HepG2 (cell line): ENCODE results near the gene PHKB. TPM values are rescaled to one million over a fixed set of nuclear protein-coding genes. Genes with fewer than 3 reads are reported as not detected.

ENCODE experiments used
- ATAC-seq: fragments of 200-7000 bp; cut with Tn5 transposase; 3 replicates; pipeline ENCODE4 v1.9.1; 2020; ENCODE audit warnings: mild to moderate bottlenecking, moderate library complexity
- BruUV-seq: library from RNA; stranded (reverse); fragments of 400-500 nt; replicated peaks from 2 replicates; lab custom pipeline; 2021; lab: Mats Ljungman, UMichigan
- CTCF ChIA-PET: fragments of 300-600 bp; formaldehyde crosslinking; extraction: SDS; loops from one replicate; lab custom pipeline; 2021; ENCODE audit warnings: low total read pairs, inconsistent platforms, low intra/inter-chr PET ratio; lab: Yijun Ruan, JAX
- POLR2A ChIA-PET: fragments of 350-600 bp; sonication (Branson Sonifier 250); formaldehyde crosslinking; loops from one replicate; lab custom pipeline; 2020; ENCODE audit warnings: antibody characterized with exemption, inconsistent platforms; lab: Yijun Ruan, JAX
- DNase-seq: peaks from one replicate; pipeline ENCODE4 v3.0.0-alpha.2; 2015; ENCODE audit warnings: low spot score
- FAIRE-seq: peaks from 3 replicates; lab custom pipeline; 2011; peaks lifted over from hg19 to GRCh38; lab: Jason Lieb, UNC
- H2AFZ ChIP-seq: one replicate; pipeline ENCODE4 v1.6.1; 2011; ENCODE audit warnings: low read length, inconsistent platforms
- H3K27ac ChIP-seq: fragments of 300-600 bp; 3 replicates; pipeline ENCODE4 v1.8.0; 2011; ENCODE audit warnings: mixed run types, mild to moderate bottlenecking, mixed read lengths, low read length, inconsistent platforms; ENCODE audit not compliant: insufficient read depth; ENCODE audit errors: extremely low read length
- H3K27me3 ChIP-seq, 2 experiments: fragments of 200-600 bp in 1 of 2; 2 replicates in 1 of 2; 3 replicates in 1 of 2; pipeline versions ENCODE4 v1.6.0 to v1.8.0; 2011; ENCODE audit warnings: low read length in 2 of 2, mild to moderate bottlenecking in 2 of 2, moderate library complexity in 2 of 2, inconsistent platforms in 1 of 2; ENCODE audit not compliant: insufficient read depth in 2 of 2, control insufficient read depth in 1 of 2
- H3K36me3 ChIP-seq, 2 experiments: fragments of 200-600 bp in 1 of 2; replicated peaks in 1 of 2; 2 replicates in 1 of 2; 3 replicates in 1 of 2; pipeline versions ENCODE4 v1.5.1 to v1.8.0; 2011; ENCODE audit warnings: low read length in 2 of 2, inconsistent platforms in 1 of 2; ENCODE audit not compliant: insufficient read depth in 2 of 2, control insufficient read depth in 1 of 2
- H3K4me1 ChIP-seq: 2 replicates; pipeline ENCODE4 v1.5.1; 2012; ENCODE audit warnings: low read length, inconsistent platforms; ENCODE audit not compliant: insufficient read depth
- H3K4me2 ChIP-seq: 2 replicates; pipeline ENCODE4 v1.6.0; 2011; ENCODE audit warnings: low read depth, low read length, inconsistent platforms
- H3K4me3 ChIP-seq, 3 experiments: fragments of 200-600 bp in 1 of 3; sonication (generic), shearing (Covaris generic) in 1 of 3; replicated peaks in 1 of 3; 2 replicates each; pipeline ENCODE4 v1.5.1; 2011 to 2016; ENCODE audit warnings: low read length in 3 of 3, inconsistent platforms in 2 of 3, low read depth in 2 of 3, mild to moderate bottlenecking in 2 of 3, control low read depth in 1 of 3, mixed read lengths in 1 of 3; ENCODE audit not compliant: insufficient read depth in 1 of 3
- H3K79me2 ChIP-seq: one replicate; pipeline ENCODE4 v1.6.1; 2011; ENCODE audit warnings: low read length, inconsistent platforms; ENCODE audit not compliant: insufficient read depth
- H3K9ac ChIP-seq: 2 replicates; pipeline ENCODE4 v1.6.0; 2011; ENCODE audit warnings: mild to moderate bottlenecking, low read depth, low read length, inconsistent platforms; ENCODE audit not compliant: insufficient read depth
- H3K9me3 ChIP-seq: 2 replicates; pipeline ENCODE4 v1.5.1; 2012; ENCODE audit warnings: mild to moderate bottlenecking, low read length
- H4K20me1 ChIP-seq: 2 replicates; pipeline ENCODE4 v1.6.0; 2011; ENCODE audit warnings: inconsistent platforms, mild to moderate bottlenecking, low read length, moderate library complexity; ENCODE audit not compliant: insufficient read depth
- BRCA1 ChIP-seq: sonication (generic); formaldehyde crosslinking; IDR thresholded peaks from 2 replicates; pipeline ENCODE4 v1.4.0; 2020; ENCODE audit warnings: missing genetic modification reagents
- CC2D1A ChIP-seq: sonication (generic); formaldehyde crosslinking; IDR thresholded peaks from 2 replicates; pipeline ENCODE4 v1.8.1; 2023; ENCODE audit warnings: mild to moderate bottlenecking, missing genetic modification reagents
- DNMT3B ChIP-seq: conservative IDR thresholded peaks from 2 replicates; pipeline ENCODE4 v1.6.1; 2016; ENCODE audit warnings: missing biosample characterization, control low read depth
- FOXC1 ChIP-seq: sonication (generic); formaldehyde crosslinking; IDR thresholded peaks from 2 replicates; pipeline ENCODE4 v1.8.0; 2022; ENCODE audit warnings: mild to moderate bottlenecking, missing genetic modification reagents, borderline replicate concordance
- HNRNPK ChIP-seq: fragments of 200-400 bp; formaldehyde crosslinking; IDR thresholded peaks from 2 replicates; pipeline ENCODE4 v1.6.1; 2018; ENCODE audit warnings: low read length, low read depth, moderate library complexity, mild to moderate bottlenecking; ENCODE audit not compliant: poor library complexity, severe bottlenecking
- HOXA9 ChIP-seq: sonication (generic); formaldehyde crosslinking; IDR thresholded peaks from 2 replicates; pipeline ENCODE4 v1.8.1; 2022; ENCODE audit warnings: missing genetic modification reagents, mild to moderate bottlenecking, moderate library complexity, borderline replicate concordance
- IKZF1 ChIP-seq: fragments of 450-650 bp; IDR thresholded peaks from 2 replicates; pipeline ENCODE4 v1.7.1; 2016
- MAFF ChIP-seq: IDR thresholded peaks from 2 replicates; pipeline ENCODE4 v1.6.1; 2011; ENCODE audit warnings: low read depth, low read length, improper control_type of control experiment
- MAFG ChIP-seq: sonication (generic); formaldehyde crosslinking; IDR thresholded peaks from 2 replicates; pipeline ENCODE4 v1.5.1; 2020; ENCODE audit warnings: mild to moderate bottlenecking, missing genetic modification reagents
- SOX5 ChIP-seq: IDR thresholded peaks from 2 replicates; pipeline ENCODE4 v1.6.1; 2016; ENCODE audit warnings: borderline replicate concordance
- TARDBP ChIP-seq: sonication (generic); formaldehyde crosslinking; IDR thresholded peaks from 2 replicates; pipeline ENCODE4 v1.8.0; 2022; ENCODE audit warnings: mild to moderate bottlenecking, missing genetic modification reagents
- ZNF260 ChIP-seq: sonication (generic); formaldehyde crosslinking; IDR thresholded peaks from 2 replicates; pipeline ENCODE4 v1.4.0; 2020; ENCODE audit warnings: missing genetic modification reagents, low read depth, mild to moderate bottlenecking, borderline replicate concordance
- WGBS: methylation state at CpG from one replicate; pipeline ENCODE4 v1.1.6; 2017; ENCODE audit warnings: low lambda C conversion rate; 5-methylcytosine and 5-hydroxymethylcytosine counted together
- in situ Hi-C: cut with HindIII; loops from 2 replicates; pipeline ENCODE4 v1.10.0; 2017; ENCODE audit warnings: low pct_unique_long_range_greater_than_20kb; ENCODE audit not compliant: extremely low pct_ligation_motif_present
- intact Hi-C: fragments of 100-400 bp; cut with micrococcal nuclease; formaldehyde crosslinking; loops from one replicate; pipeline ENCODE4 v1.10.0; 2022; ENCODE audit not compliant: unreplicated experiment
- polyA plus RNA-seq, 8 experiments: library from polyadenylated mRNA; depleted of rRNA in 3 of 8; stranded (reverse) in 7 of 8; unstranded in 1 of 8; fragments of >200 nt; fragmentation: Illumina TruSeq in 4 of 8; extraction: Trizol in 4 of 8; gene quantifications; 2 replicates each; pipeline versions ENCODE4 v1.2.1 to v1.2.3, GENCODE V29; 2011 to 2016; ENCODE audit warnings: low read depth in 4 of 8, missing spikeins in 1 of 8, mixed read lengths in 1 of 8; ENCODE audit not compliant: insufficient read depth in 1 of 8
- total RNA-seq, 5 experiments: library from RNA; depleted of rRNA; stranded (reverse); fragments of >200 nt; fragmentation: Illumina TruSeq; extraction: Trizol; gene quantifications; 2 replicates each; pipeline ENCODE4 v1.2.3, GENCODE V29; 2016; ENCODE audit warnings: low read depth in 1 of 5
- TF ChIP-seq, protein P1 (sequence below): sonication (generic); formaldehyde crosslinking; IDR thresholded peaks from 2 replicates; pipeline ENCODE4 v1.8.0; 2022; ENCODE audit warnings: missing genetic modification reagents, mild to moderate bottlenecking, moderate library complexity, borderline replicate concordance
- TF ChIP-seq, protein P2 (sequence below): sonication (generic); formaldehyde crosslinking; IDR thresholded peaks from 2 replicates; pipeline ENCODE4 v1.8.1; 2022; ENCODE audit warnings: mild to moderate bottlenecking, missing genetic modification reagents
- TF ChIP-seq, protein P3 (sequence below): sonication (generic); formaldehyde crosslinking; IDR thresholded peaks from 2 replicates; pipeline ENCODE4 v1.5.1; 2020; ENCODE audit warnings: mild to moderate bottlenecking, missing genetic modification reagents, moderate library complexity

PHKB gene
- total and polyA plus RNA-seq, 2 of the 13 experiments (the other 11 are each of a cell fraction or from before 2014, with no cell fraction given), result 66.0 to 80.8 TPM

DNA sequence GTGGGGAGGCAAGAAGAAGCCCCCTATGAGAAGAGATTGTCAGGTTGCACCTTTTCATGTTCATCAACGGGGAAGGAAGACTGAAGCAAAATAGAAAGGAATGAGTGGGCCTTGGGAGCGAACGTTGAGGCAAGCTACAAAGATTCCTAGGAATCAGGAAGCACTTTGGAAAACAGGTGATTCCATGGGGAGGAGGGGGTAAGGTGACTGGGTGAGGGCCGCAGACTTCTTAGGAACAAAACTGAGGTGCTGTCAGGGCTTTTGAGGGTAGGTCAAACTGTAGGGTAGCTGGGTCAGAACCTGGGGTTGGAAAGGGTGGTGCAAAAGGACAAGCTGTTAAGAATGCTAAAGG, 796 bp upstream of the PHKB start (continued):
- TF ChIP-seq HOXA9, result 0 out of 2 replicates have a peak, but pooled peaks have one; percentile 4

DNA sequence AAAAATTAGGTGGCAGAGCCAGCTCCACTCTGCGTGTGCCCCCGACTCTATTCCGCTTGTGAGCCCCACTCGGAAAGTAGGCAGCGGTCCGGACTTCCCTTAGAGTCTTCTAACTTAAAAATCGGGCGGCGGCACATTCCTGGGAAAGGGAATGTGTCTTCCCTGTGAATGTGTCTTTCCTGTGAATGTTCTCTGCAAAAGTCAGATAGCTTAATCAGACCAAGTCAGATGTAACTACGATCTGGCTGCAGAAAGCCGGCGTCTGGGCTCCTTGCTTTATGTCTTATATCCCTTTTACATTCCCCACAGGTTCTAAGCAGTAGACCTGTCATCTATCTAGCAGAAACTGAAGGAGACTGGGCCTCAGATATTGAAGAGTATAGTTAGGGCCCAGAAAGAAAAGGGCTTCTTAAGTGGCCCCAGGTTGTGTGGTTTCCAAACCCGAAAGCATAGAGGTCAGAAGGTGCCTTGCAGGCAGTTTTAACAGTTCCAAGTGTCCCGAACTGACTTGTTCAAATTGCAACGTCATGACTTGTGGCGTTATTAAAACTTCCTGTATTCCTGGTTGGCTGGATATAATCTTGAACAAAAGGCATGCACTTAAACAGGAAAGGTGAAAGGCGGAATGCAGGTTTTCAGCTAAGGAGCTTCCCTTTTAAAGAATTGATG, 601 bp downstream of the PHKB start:
- peaks cover 67% of the 10 kb centered on the region for H3K4me1 ChIP-seq
- peak; percentile 47 for ATAC-seq
- DNase-seq, result peak; percentile 68
- no peaks in the 10 kb centered on the region for H4K20me1 ChIP-seq
- H3K9me3 ChIP-seq, result no peaks in the 10 kb centered on the region
- H3K27me3 ChIP-seq, result no peaks in the 10 kb centered on the region; a peak in 1 of 5 replicates
- peak overlapping the region; percentile 67 for H3K4me2 ChIP-seq
- H2AFZ ChIP-seq, result peak overlapping the region; percentile 34
- no TSS peak for BruUV-seq
- under 1% methylated on average over 17 of the region's 17 CpGs for WGBS
- in situ Hi-C loops (no loop called here), intact Hi-C loops (loop anchor here (2.0 to 5.0 kb wide), 2 partner anchors 37 to 319 kb away; partner anchors contain the start of gene NETO2)
- no peak for FAIRE-seq
- CTCF ChIA-PET, result no interaction called here
- POLR2A ChIA-PET, result interaction anchor here (0.8 to 6.2 kb wide), 16 partner anchors 9 to 195 kb away, joined by 3 to 37 read pairs (median 10); no protein-coding TSS in a partner anchor
- peak overlapping the region; percentile 92 for H3K9ac ChIP-seq
- peak overlapping the region; percentile 82 to 100 (median 99) for H3K4me3 ChIP-seq
- peaks cover 0 to 5% of the 10 kb centered on the region in 2 experiments; a peak in 1 of 5 replicates for H3K36me3 ChIP-seq
- H3K27ac ChIP-seq, result peak overlapping the region; percentile 99
- peaks cover 46% of the 10 kb centered on the region for H3K79me2 ChIP-seq
- peak; percentile 9; the same call in 1 of the 2 replicates for TF ChIP-seq MAFG (CRISPR knock-in tag)
- no peak for TF ChIP-seq TARDBP (CRISPR knock-in tag)
- no peak for TF ChIP-seq IKZF1
- no peak for TF ChIP-seq CC2D1A (CRISPR knock-in tag)
- no peak for TF ChIP-seq ZNF260 (CRISPR knock-in tag)
- TF ChIP-seq, protein P1, sequence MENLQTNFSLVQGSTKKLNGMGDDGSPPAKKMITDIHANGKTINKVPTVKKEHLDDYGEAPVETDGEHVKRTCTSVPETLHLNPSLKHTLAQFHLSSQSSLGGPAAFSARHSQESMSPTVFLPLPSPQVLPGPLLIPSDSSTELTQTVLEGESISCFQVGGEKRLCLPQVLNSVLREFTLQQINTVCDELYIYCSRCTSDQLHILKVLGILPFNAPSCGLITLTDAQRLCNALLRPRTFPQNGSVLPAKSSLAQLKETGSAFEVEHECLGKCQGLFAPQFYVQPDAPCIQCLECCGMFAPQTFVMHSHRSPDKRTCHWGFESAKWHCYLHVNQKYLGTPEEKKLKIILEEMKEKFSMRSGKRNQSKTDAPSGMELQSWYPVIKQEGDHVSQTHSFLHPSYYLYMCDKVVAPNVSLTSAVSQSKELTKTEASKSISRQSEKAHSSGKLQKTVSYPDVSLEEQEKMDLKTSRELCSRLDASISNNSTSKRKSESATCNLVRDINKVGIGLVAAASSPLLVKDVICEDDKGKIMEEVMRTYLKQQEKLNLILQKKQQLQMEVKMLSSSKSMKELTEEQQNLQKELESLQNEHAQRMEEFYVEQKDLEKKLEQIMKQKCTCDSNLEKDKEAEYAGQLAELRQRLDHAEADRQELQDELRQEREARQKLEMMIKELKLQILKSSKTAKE (CRISPR knock-in tag), result no peak
- no peak for TF ChIP-seq FOXC1 (CRISPR knock-in tag)
- 0 out of 2 replicates have a peak, but pooled peaks have one; percentile 47 for TF ChIP-seq BRCA1 (CRISPR knock-in tag)
- TF ChIP-seq MAFF, result peak; percentile 79
- TF ChIP-seq, protein P2, sequence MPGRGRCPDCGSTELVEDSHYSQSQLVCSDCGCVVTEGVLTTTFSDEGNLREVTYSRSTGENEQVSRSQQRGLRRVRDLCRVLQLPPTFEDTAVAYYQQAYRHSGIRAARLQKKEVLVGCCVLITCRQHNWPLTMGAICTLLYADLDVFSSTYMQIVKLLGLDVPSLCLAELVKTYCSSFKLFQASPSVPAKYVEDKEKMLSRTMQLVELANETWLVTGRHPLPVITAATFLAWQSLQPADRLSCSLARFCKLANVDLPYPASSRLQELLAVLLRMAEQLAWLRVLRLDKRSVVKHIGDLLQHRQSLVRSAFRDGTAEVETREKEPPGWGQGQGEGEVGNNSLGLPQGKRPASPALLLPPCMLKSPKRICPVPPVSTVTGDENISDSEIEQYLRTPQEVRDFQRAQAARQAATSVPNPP (CRISPR knock-in tag), result no peak
- TF ChIP-seq HNRNPK, result no peak
- peak; percentile 55; the same call in 1 of the 2 replicates for TF ChIP-seq DNMT3B (CRISPR knock-in tag)
- 0 out of 2 replicates have a peak, but pooled peaks have one; percentile 8 for TF ChIP-seq SOX5 (CRISPR knock-in tag)
- TF ChIP-seq, protein P3, sequence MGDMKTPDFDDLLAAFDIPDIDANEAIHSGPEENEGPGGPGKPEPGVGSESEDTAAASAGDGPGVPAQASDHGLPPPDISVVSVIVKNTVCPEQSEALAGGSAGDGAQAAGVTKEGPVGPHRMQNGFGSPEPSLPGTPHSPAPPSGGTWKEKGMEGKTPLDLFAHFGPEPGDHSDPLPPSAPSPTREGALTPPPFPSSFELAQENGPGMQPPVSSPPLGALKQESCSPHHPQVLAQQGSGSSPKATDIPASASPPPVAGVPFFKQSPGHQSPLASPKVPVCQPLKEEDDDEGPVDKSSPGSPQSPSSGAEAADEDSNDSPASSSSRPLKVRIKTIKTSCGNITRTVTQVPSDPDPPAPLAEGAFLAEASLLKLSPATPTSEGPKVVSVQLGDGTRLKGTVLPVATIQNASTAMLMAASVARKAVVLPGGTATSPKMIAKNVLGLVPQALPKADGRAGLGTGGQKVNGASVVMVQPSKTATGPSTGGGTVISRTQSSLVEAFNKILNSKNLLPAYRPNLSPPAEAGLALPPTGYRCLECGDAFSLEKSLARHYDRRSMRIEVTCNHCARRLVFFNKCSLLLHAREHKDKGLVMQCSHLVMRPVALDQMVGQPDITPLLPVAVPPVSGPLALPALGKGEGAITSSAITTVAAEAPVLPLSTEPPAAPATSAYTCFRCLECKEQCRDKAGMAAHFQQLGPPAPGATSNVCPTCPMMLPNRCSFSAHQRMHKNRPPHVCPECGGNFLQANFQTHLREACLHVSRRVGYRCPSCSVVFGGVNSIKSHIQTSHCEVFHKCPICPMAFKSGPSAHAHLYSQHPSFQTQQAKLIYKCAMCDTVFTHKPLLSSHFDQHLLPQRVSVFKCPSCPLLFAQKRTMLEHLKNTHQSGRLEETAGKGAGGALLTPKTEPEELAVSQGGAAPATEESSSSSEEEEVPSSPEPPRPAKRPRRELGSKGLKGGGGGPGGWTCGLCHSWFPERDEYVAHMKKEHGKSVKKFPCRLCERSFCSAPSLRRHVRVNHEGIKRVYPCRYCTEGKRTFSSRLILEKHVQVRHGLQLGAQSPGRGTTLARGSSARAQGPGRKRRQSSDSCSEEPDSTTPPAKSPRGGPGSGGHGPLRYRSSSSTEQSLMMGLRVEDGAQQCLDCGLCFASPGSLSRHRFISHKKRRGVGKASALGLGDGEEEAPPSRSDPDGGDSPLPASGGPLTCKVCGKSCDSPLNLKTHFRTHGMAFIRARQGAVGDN (CRISPR knock-in tag), result no peak
